CD4-positive, alpha-beta T cell (primary cell): ENCODE data around the gene DDIT3. TPM values are rescaled to one million over a fixed set of nuclear protein-coding genes. Genes with fewer than 3 reads are reported as not detected.
"Not testable (repeated sequence)": the region's sequence is repeated elsewhere in the genome, so short reads cannot be mapped to it uniquely, and the experiment has no call there.

ENCODE experiments used
- ATAC-seq: fragments of 200-7000 bp; cut with Tn5 transposase; one replicate; pipeline ENCODE4 v1.10.0; 2022; ENCODE audit warnings: mild to moderate bottlenecking; ENCODE audit not compliant: poor library complexity
- CTCF ChIA-PET: fragments of 350-600 bp; sonication (Branson Sonifier 250); formaldehyde crosslinking; loops from one replicate; lab custom pipeline; 2021; ENCODE audit warnings: antibody characterized with exemption, inconsistent platforms; lab: Charles Lee
- POLR2A ChIA-PET: fragments of 350-600 bp; sonication (Branson Sonifier 250); formaldehyde crosslinking; loops from one replicate; lab custom pipeline; 2021; ENCODE audit warnings: antibody characterized with exemption, inconsistent platforms; lab: Charles Lee
- DNase-seq, 14 experiments: peaks; one replicate each; pipeline ENCODE4 v3.0.0-alpha.2; 2013 to 2020; ENCODE audit warnings: mixed read lengths in 2 of 14
- H3K27ac ChIP-seq, 2 donors: one replicate each; pipeline versions ENCODE4 v1.5.1 to v1.7.0; 2013; ENCODE audit warnings: low read length in 2 of 2, low read depth in 1 of 2, mild to moderate bottlenecking in 1 of 2
- H3K27me3 ChIP-seq, 2 experiments: 1 replicate in 1 of 2; 2 replicates in 1 of 2; pipeline versions ENCODE4 v1.6.1 to v1.7.0; 2013; ENCODE audit warnings: low read length in 2 of 2, control low read depth in 1 of 2, mild to moderate bottlenecking in 1 of 2, moderate library complexity in 1 of 2; ENCODE audit not compliant: insufficient read depth in 2 of 2, control insufficient read depth in 1 of 2
- H3K36me3 ChIP-seq: one replicate; pipeline ENCODE4 v1.6.1; 2013; ENCODE audit warnings: low read length, control low read depth; ENCODE audit not compliant: insufficient read depth
- H3K4me1 ChIP-seq: one replicate; pipeline ENCODE4 v1.6.1; 2013; ENCODE audit warnings: low read length, control low read depth; ENCODE audit not compliant: insufficient read depth
- H3K4me3 ChIP-seq: one replicate; pipeline ENCODE4 v1.5.1; 2013; ENCODE audit warnings: mild to moderate bottlenecking, low read length, moderate library complexity
- H3K9me3 ChIP-seq, 2 experiments: 1 replicate in 1 of 2; 2 replicates in 1 of 2; pipeline versions ENCODE4 v1.6.1 to v1.7.0; 2013; ENCODE audit warnings: low read length in 2 of 2, mild to moderate bottlenecking in 2 of 2, control low read depth in 1 of 2, moderate library complexity in 1 of 2; ENCODE audit not compliant: control insufficient read depth in 1 of 2, insufficient read depth in 1 of 2
- H3K27ac Mint-ChIP-seq: one replicate; pipeline ENCODE4 v1.8.0; 2020; ENCODE audit warnings: mixed read lengths
- H3K27me3 Mint-ChIP-seq: one replicate; pipeline ENCODE4 v1.8.0; 2021; ENCODE audit warnings: mixed read lengths
- H3K36me3 Mint-ChIP-seq: one replicate; pipeline ENCODE4 v1.8.0; 2021; ENCODE audit warnings: low read depth, mixed read lengths
- H3K4me1 Mint-ChIP-seq: one replicate; pipeline ENCODE4 v1.8.0; 2021; ENCODE audit warnings: low read depth, mixed read lengths
- H3K4me3 Mint-ChIP-seq: one replicate; pipeline ENCODE4 v1.8.0; 2020; ENCODE audit warnings: mild to moderate bottlenecking, mixed read lengths
- H3K9me3 Mint-ChIP-seq: one replicate; pipeline ENCODE4 v1.8.0; 2020; ENCODE audit warnings: mixed read lengths
- CTCF ChIP-seq: fragments of 200-600 bp; IDR thresholded peaks from one replicate; pipeline ENCODE4 v1.8.0; 2022; ENCODE audit warnings: antibody characterized with exemption, mild to moderate bottlenecking
- intact Hi-C, 2 experiments: fragments of 100-400 bp; cut with DNase I in 1 of 2; cut with micrococcal nuclease in 1 of 2; formaldehyde crosslinking; loops; one replicate each; pipeline versions ENCODE4 v1.15.1 to v1.9.0; 2023 to 2025; cut with DNase I, micrococcal nuclease
- total RNA-seq, 174 experiments: library from RNA in 2 of 174; stranded (reverse) in 2 of 174; gene quantifications; one replicate each; pipeline ENCODE4 v1.2.3 and lab custom pipeline; 2021 to 2026

Gene DDIT3
- total RNA-seq, 2 experiments from 2014 or later: 145 TPM

DNA sequence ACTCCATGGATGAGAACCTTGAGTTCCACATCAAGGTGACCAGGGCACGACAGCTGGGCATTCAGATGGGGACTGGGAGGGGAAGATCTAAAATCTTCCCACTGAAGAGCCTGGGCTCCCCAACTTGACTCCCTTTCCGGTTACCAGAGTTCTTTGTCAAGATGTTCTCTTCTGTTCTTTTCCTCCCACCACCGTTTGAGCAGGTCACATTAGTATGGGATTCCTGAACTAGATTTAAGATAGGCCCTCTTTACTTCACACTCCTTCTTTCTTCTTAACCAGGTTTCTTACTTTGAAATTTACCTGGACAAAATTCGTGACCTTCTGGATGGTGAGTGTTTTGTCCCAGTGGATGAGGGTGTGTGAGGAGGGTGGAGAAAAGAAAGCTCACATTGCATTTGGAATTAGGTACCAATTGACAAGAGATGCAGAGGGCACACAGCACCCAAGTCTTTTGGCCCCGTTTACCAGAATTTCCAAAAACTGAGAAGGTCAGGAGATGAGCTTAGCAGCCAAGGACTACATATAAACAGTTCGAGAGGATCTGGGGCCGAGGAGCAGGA lies 43.9 kb upstream of the DDIT3 start:
- no peak for TF ChIP-seq CTCF
- Histone ChIP-seq H3K36me3 (no peaks in the 10 kb centered on the region), H3K27ac (no peak overlapping the region), H3K27me3 (no peaks in the 10 kb centered on the region), H3K4me1 (no peaks in the 10 kb centered on the region), H3K4me3 (no peak overlapping the region), H3K9me3 (no peaks in the 10 kb centered on the region)
- intact Hi-C loops: no loop called here
- Mint-ChIP-seq H3K27me3 (peaks cover 11% of the 10 kb centered on the region), H3K27ac (no peak overlapping the region), H3K9me3 (no peaks in the 10 kb centered on the region), H3K4me3 (no peak overlapping the region), H3K36me3 (peaks cover 2% of the 10 kb centered on the region), H3K4me1 (no peaks in the 10 kb centered on the region)
- ChIA-PET POLR2A (no interaction called here), CTCF (no interaction called here)
- DNase-seq (no peak), ATAC-seq (no peak)

GRCh38 chr12:57563358-57563757 lies 43.0 kb upstream of the DDIT3 start:
- no peak for DNase-seq
- Histone ChIP-seq H3K4me1 (no peaks in the 10 kb centered on the region), H3K27me3 (no peaks in the 10 kb centered on the region), H3K4me3 (no peak overlapping the region), H3K27ac (no peak overlapping the region), H3K9me3 (no peaks in the 10 kb centered on the region), H3K36me3 (no peaks in the 10 kb centered on the region)
- ChIA-PET CTCF (no interaction called here), POLR2A (no interaction called here)
- H3K4me3 Mint-ChIP-seq: no peak overlapping the region
- peaks cover 11% of the 10 kb centered on the region for H3K27me3 Mint-ChIP-seq
- H3K9me3 Mint-ChIP-seq: no peaks in the 10 kb centered on the region
- ATAC-seq: no peak
- H3K27ac Mint-ChIP-seq: no peak overlapping the region
- H3K36me3 Mint-ChIP-seq: no peaks in the 10 kb centered on the region
- H3K4me1 Mint-ChIP-seq: no peaks in the 10 kb centered on the region
- intact Hi-C loops: no loop called here
- no peak for TF ChIP-seq CTCF

DNA sequence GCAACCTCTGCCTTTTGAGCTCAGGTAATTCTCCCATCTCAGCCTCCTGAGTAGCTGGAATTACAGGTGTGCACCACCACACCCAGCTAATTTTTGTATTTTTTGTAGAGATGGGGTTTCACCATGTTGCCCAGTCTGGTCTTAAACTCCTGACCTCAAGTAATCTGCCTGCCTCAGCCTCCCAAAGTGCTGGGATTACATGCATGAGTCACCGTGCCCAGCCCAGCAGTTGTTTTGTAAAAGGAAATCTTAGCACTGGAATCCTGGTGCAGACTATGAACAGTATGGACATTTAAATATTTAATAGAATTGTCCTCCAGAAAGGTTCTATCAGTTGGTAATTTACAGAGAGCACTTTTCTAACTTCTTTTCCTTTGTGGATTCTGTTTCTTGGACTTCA lies 40.8 kb upstream of the DDIT3 start:
- POLR2A ChIA-PET, CTCF ChIA-PET: not testable (repeated sequence)

GRCh38 chr12:57560516-57560915 lies 40.2 kb upstream of the DDIT3 start:
- DNase-seq: no peak
- intact Hi-C loops: no loop called here
- Mint-ChIP-seq H3K36me3 (no peaks in the 10 kb centered on the region), H3K27ac (no peak overlapping the region), H3K4me1 (no peaks in the 10 kb centered on the region), H3K4me3 (no peak overlapping the region), H3K9me3 (no peaks in the 10 kb centered on the region), H3K27me3 (peaks cover 11% of the 10 kb centered on the region)
- no peak for TF ChIP-seq CTCF
- no peaks in the 10 kb centered on the region for H3K9me3 ChIP-seq
- H3K27ac ChIP-seq: no peak overlapping the region
- no peaks in the 10 kb centered on the region for H3K27me3 ChIP-seq
- ChIA-PET CTCF (no interaction called here), POLR2A (no interaction called here)
- no peaks in the 10 kb centered on the region for H3K4me1 ChIP-seq
- ATAC-seq: no peak
- no peaks in the 10 kb centered on the region for H3K36me3 ChIP-seq
- H3K4me3 ChIP-seq: no peak overlapping the region

More for the DNA sequence above, 40.8 kb upstream of the DDIT3 start:
- H3K9me3 Mint-ChIP-seq, H3K27me3 ChIP-seq, H3K4me3 Mint-ChIP-seq, H3K4me1 Mint-ChIP-seq, H3K9me3 ChIP-seq, H3K36me3 Mint-ChIP-seq, H3K4me1 ChIP-seq, intact Hi-C loops, H3K27ac ChIP-seq, DNase-seq, H3K27ac Mint-ChIP-seq, H3K4me3 ChIP-seq, H3K36me3 ChIP-seq, ATAC-seq: not testable (repeated sequence)
- H3K27me3 Mint-ChIP-seq: peaks cover 11% of the 10 kb centered on the region
